NCI-H774 (cell line): ENCODE results near the gene ZNF541.

Experiments
- DNase-seq: peaks from one replicate; lab custom pipeline; 2025; lab: John Stamatoyannopoulos, UW

The ZNF541 gene

DNA sequence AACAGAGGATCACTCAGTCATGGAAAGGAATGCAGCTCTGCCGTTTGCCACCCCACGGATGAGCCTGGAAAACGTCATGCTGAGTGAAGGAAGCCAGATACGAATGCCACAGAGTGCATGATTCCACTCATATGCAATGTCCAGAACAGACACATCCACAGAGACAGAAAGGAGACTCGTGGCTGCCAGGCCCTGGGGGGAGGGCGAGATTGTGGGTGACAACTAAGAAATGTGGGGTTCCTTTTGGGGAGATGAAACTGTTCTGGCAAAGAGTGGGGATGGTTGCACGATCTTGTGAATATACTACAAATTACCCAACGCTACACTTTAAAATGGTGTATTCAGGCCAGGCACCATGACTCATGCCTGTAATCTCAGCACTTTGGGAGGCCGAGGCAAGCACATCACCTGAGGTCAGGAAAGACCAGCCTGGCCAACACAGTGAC lies 30.9 kb downstream of the ZNF541 start:
- DNase-seq: no peak

DNA sequence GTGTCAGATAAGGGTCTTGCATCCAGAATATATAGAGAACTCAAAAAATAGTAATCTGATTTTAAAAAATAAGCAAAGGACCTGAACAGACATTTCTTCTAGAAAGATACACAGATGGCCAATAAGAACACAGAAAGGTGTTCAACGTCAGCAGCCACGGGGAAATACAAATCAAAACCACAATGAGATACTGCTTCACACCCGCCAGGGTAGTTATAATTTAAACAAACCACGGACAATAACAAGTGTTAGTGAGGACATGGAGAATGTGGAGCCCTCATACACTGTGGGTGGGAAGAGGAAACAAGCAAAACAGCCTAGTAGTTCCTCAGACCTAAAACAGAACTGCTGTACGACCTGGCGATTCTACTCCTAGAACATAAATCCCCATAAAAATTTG lies 31.4 kb downstream of the ZNF541 start:
- no peak for DNase-seq

DNA sequence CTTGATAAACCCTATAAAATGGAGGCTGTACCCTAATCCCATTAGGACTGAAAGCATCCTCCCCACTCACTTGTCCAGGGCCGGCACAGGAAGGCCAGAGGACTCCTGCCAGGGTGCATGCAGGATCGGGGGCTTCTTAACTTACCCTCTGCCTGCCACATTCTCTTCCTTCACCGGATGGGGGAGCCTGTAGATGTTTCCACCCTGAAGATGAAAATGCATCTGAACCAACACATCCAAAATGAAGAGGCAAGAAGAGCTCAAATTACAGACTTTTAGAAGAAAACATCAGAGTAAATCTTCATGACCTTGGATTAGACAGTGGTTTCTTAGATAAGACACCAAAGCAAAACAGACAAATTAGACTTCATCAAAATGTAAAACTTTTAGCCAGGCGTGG lies 32.2 kb downstream of the ZNF541 start:
- DNase-seq: no peak

DNA sequence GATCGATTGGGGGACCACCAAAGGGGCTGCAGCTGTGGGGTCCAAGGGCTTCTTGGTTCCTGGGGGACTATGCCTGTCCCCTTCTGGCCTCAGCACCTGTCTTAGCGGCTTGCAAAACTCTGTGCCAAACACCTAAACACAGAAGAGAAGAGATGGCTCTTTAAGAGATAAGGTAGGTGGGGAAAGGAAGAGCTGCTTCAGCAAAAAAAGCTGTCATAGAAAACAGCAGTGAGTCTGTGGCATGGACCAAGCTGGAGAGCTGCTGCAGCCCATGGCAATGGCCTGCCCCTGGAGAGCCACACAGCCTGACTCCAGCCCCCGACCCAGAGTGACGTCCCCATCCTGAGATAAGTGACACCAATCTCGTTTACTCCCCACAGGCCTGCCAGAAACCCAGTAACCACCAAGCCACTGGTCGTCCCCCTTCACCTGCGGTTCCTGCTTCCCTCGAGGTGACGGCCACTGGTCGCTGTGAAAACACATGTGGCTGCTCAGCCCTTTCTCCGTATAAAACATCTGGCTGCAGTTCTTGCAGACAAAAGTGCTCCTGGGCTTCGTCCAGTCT lies 33.1 kb downstream of the ZNF541 start:
- DNase-seq: no peak

DNA sequence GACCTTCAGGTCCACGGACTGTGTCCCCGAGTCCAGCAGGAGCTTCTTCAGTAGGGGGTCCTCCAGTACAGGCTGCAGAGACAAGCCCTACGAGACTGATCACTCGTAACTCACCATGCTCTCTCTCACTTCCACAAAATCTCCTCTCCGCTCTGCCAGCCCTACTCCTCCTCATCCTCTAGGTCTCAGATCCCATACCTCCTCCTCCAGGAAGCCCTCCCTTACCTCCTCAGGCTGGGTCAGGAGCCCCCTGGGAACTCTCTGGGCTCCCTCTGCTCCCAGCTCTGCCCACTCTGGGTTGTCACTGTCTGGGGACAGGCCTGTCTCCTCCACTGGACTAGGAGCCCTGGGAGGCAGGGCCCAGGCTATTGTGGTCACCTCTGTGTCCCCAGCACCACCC lies 34.1 kb downstream of the ZNF541 start:
- DNase-seq: no peak

- DNase-seq: no peak
Observed at GRCh38 chr19:47537493-47537892, 35.5 kb downstream of the ZNF541 start.

DNA sequence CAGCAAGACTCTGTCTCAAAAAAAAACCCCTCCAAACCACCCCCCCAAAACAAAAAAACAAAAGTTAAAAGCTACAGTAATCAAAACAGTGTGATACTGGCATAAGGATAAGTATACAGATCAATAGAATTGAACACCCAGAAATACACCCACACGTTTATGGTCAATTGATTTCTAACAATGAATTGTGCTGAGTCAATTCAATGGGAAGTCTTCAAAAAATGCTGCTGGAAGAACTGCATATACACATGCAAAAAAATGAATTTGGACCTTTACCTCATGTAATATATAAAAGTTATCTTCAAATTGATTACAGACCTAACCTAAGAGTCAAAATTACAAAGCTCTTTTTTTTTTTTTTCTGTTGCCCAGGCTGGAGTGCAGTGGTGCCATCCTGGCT lies 38.3 kb downstream of the ZNF541 start:
- no peak for DNase-seq

- DNase-seq: no peak
Observed at GRCh38 chr19:47531640-47532387, 41.1 kb downstream of the ZNF541 start.

GRCh38 chr19:47529018-47529742 lies 43.8 kb downstream of the ZNF541 start:
- DNase-seq: no peak

GRCh38 chr19:47526798-47527197 lies 46.1 kb downstream of the ZNF541 start:
- no peak for DNase-seq

GRCh38 chr19:47523473-47523872 lies 49.5 kb downstream of the ZNF541 start:
- peak; percentile 10 for DNase-seq
